Epidermal melanocyte (primary cell): ENCODE data around the gene HRG.
"Not testable (repeated sequence)": the region's sequence is repeated elsewhere in the genome, so short reads cannot be mapped to it uniquely, and the experiment has no call there.

Experiments used
- DNase-seq: peaks from one replicate; pipeline ENCODE4 v3.0.0; 2011; ENCODE audit warnings: low spot score; ENCODE audit not compliant: insufficient read length

Gene HRG

DNA sequence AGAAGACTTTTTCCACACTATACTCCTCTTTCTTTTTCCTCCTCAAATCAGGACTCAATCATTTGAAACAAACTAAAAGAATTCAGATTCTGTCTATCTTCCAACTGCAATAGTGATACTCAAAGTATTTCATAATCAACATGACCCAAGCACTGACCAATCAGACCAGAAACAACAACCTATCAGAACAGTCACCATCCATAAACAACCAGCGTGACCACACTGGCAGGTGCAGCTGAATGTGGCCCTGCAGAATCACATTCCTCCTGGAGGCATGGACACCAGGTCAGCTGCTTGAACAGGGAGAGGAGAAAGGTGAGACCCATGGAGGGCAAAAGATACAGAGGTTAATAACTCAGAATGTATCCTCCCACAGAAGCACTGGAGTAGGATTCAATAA lies 13.3 kb downstream of the HRG start:
- no peak for DNase-seq

DNA sequence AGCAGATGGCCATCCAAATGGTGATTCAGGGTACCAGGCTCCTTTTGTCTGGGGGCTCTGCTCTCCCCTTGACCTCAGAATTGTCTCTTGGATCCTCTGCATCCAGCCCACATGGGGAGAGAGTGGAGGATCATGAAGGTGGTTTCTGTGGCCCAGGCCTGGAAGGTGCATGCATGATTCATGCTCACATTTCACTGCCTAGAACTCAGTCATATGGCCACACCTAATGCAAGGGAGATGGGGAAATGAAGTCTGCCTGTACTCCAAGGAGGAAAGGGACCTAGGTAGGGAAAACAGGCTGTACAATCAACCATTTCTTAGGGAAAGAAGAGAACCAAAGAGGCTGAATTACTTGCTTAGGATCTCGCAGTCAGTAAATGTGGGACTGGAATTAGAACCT lies 15.1 kb downstream of the HRG start:
- no peak for DNase-seq

DNA sequence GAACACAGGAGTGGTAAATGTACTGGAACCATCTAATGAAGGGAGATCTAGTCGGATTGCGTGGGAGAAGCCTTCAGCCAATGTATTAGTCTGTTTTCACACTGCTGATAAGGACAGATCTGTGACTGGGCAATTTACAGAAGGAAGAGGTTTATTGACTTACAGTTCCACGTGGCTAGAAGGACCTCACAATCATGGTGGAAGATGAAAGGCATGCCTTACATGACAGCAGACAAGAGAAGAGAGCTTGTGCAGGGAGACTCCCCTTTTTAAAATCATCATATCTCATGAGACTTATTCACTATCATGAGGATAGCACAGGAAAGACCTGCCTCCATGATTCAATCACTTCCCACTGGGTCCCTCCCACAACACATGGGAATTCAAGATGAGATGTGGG lies 17.0 kb downstream of the HRG start:
- DNase-seq, result no peak

DNA sequence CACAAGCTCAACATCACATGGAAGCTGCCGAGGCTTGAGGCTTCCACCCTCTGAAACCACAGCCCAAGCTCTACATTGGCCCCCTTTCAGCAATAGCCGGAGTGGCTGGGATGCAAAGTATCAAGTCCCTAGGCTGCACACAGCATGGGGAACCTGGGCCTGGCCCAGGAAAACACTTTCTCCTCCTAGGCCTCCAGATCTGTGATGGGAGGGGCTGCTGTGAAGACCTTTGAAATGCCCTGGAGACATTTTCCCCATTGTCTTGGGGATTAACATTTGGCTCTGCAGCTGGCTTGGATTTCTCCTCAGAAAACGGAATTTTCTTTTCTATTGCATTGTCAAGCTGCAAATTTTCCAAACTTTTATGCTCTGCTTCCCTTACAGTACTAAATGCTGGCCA lies 18.2 kb downstream of the HRG start:
- no peak for DNase-seq

DNA sequence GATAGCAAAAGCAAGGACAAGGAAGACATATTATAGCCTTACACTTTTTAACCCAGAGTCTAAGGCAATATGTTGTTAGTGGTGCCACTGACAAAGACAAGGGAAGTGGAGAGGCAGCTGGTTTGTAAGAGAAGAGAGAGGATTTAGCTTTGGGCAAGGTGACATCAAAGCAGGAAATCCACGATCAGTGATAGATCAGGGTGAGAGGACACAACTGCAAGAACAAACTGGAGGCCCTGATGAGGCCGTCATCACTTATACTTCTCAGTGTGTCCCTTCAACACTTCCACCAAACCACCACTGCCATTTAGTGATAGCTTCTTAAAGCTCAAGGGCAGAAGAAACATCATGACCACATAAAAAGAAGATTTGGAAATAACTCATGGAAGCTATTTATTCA lies 20.7 kb downstream of the HRG start:
- not testable (repeated sequence) for DNase-seq

DNA sequence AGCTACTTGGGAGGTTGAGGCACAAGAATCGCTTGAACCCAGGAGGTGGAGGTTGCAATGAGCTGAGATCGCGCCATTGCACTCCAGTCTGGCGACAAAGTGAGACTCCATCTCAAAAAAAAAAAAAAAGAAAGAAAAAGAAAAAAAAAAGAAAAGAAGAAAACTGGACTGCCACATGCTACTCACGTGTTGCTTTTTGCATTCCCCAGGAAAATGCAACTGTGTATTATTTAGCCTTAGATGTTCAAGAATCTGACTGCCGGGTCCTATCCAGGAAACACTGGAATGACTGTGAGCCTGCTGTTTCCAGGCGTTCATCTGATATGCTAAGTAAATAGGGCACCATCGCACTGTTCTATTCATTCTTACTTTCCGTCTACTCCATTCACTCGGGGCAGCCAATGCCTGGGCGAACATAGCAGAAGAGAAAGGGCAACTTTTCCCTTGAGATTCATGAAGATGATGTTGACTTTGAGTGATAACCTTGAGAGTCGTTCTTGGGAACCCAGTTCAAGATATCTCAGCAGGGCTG lies 21.4 kb downstream of the HRG start:
- no peak for DNase-seq

DNA sequence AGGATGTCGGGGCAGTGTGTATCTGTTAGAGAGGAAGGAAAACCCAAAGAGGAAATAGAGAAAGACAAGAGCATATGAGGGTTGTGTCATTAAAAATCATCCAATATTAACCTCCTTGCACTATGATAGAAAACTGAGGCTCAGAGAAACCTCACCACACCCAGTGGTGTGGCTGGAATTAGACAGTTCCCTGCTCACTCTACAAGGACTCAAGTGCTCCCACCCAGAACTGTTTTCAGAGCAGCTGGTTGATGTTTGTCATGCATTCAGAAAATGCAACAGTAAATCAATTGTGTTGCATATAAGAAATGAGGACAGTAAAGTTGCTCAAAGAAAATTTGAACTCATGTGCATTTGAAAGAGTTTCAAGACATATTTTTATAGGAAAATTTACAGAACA lies 24.5 kb downstream of the HRG start:
- not testable (repeated sequence) for DNase-seq

DNA sequence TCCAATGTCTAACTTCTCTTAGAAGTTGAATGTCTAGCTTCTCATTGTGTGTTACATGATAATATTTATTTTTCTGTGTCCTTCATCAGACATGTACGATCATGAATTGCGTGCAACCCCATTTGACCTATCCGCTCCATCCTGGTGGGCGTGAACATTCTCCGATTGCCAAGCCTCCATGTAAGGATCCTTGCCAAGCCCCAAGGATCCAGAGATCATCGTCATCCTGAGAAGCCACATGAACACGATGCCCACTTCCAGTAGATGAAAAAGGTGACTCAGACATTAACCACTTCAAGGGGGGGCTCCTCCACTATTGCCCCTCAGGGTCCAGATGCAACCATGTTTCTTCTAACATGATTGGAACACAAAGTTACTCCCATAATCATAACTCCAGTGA lies 25.9 kb downstream of the HRG start:
- DNase-seq, result no peak

DNA sequence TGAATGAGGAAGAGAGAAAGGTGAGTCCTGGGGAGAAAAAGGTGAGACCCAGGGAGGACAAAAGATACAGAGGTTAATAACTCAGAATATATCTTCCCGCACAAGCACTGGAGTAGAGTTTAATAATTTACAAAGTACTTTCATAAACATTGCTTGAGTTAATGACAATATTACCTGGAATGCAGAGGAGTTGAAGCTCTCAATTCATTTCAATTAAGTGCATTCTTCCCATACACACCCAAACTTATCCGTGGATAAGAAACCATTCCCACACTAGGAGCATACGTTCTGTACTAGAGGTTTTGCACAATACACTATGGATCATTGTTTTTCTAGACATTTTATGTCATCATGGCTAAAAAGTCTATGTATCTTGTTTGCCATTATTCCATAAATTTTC lies 28.0 kb downstream of the HRG start:
- no peak for DNase-seq

DNA sequence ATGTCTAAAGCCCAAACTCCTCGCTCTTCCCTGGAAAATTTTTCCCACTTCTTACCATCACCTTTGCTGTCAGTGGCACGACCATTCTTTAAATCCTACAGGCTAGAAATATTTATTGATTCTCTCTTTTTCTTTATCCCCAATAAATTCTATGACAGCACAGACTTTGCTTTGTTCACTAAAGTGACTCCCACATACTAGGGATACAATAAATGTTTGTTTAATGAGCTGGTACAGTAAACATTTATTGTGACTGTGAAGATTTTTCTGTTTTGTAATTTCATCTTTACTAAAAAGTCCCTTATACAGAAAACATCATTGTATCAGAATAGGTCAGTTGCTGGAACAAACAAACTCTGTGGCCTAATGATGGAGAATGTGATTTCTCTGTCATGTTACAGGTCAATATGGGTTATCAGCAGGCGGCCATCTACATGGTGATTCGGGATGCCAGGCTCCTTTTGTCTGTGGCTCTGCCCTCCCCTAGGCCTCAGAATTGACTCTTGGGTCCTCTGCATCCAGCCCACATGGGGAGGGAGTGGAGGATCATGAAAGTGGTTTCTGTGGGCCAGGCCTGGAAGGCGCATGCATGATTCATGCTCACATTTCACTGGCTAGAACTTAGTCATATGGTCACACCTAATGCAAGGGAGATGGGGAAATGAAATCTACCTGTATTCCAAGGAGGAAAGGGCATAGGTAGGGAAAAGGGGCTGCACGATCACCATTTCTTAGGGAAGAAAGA lies 28.6 kb downstream of the HRG start:
- no peak for DNase-seq

DNA sequence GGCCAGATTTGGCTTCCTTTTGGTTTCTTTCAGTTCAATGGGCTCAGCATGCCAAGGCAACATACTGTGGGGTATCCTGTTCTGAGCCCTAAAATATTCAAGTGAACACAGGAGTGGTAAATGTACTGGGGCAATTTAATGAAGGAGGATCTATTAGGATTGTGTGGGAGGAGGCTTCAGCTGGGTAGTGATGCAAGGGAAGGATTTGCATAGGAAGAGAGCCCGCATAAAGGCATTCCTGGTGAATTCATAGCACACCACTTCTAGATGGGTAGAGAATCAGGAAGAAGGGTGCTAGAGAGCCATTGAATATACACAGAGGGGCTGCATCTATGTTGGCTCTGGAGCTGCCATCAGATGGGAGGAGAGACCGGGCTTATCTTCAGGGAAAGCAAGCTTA lies 30.7 kb downstream of the HRG start:
- no peak for DNase-seq

DNA sequence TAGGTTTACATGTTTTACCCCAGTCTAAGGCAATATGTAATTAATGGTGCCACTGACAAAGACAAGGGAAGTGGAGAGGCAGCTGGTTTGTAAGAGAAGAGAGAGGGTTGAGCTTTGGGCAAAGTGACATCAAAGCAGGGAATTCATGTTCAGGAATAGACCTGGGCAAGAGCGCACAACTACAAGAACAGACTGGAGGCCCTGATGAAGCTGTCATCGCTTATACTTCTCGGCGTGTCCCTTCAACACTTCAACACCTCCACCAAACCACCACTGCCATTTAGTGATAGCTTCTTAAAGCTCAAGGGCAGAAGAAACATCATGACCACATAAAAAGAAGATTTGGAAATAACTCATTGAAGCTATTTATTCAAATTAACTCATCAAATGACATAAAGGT lies 31.7 kb downstream of the HRG start:
- no peak for DNase-seq

DNA sequence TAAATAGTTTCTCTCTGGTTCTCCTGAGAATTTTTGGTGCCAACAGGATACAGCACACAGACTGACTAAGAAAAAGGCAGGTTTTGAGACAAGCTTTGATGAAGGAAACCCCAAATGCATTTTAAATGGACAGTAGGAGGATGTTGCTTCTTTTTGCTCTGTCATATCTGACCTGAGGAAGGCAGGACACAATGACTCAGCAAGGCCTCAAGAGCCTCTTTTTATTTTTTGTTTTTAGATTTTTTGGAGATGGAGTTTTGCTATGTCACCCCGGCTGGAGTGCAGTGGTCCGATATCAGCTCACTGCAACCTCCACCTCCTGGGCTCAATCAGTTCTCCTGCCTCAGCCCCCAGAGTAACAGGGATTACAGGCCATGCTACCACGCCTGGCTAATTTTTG lies 34.5 kb downstream of the HRG start:
- no peak for DNase-seq

DNA sequence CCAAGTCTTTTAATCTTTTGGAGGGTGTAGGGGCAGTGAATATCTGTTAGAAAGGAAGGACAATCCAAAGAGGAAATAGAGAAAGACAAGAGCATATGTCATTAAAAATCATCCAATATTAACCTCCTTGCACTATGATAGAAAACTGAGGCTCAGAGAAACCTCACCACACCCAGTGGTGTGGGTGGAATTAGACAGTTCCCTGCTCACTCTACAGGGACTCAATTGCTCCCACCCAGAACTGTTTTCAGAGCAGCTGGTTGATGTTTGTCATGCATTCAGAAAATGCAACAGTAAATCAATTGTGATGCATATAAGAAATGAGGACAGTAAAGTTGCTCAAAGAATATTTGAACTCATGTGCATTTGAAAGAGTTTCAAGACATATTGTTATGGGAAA lies 36.6 kb downstream of the HRG start:
- not testable (repeated sequence) for DNase-seq

DNA sequence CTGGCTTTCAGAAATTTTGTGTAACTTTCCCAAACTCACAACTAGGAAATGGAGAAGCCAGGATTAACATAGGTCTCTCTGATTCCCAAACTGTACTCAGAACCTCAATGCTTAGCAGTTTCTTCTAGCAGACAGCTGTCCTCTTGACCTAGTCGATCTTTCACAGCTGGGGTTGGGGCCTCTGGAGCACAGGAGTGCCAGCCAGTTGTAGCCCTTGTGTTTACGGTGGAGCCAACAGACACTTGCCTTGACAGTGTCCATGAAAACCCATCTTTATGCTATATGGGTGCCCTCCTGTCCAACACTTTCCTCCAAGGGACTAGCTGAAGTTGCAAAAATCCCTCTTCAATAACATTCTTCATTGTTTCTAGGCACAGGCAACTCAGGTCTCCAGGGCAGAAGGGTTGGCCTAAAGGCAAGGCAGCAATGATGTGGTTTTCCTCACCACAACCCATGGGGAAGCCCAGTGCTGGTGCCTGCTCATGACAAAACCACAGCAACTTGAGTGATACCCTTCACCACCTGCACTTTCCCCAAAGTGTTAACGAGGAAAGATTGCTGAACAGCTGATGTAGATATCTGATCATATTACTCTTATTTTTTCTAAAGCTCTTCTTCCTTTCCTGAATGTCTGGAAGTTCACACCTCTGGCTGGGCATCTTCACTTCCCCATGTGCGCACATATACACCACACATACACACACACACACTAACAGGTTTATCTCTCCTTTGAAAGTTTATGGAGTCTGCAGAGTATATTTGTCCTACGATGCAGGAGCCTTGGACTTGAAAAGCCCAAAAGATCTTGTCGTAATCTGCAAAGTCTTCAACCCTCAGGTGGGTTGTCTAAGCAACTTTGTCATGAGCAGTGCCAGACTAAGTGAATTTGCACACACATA lies 40.3 kb downstream of the HRG start:
- no peak for DNase-seq

DNA sequence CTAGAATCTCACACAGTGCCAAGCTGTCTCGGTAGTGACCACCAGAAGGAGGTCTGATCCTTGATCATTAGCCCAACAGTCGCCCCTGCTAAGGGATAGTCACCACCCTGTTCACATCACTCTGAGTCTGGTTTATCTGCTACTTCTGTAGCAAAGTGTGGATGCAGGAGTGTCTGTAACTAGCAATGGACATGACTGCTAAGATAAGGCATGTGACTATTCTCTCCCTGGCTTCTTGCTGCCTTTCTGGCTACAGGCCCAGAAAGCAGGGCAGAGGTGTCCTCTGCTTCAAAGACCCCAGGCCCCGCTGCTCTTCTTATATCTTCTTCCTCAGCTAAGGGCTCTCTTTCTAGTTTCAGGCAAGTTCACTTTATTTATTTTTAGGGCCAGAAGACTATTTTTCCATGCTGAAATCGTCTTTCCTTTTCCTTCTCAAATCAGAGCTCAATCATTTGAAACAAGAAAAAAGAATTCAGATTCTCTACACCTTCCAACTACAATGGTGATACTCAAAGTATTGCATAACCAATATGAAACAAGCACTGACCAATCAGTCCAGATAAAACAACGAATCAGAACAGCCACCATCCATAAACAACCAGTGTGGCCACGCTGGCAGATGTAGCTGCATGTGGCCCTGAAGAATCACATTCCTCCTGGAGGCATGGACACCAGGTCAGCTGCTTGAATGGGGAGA lies 43.3 kb downstream of the HRG start:
- no peak for DNase-seq

DNA sequence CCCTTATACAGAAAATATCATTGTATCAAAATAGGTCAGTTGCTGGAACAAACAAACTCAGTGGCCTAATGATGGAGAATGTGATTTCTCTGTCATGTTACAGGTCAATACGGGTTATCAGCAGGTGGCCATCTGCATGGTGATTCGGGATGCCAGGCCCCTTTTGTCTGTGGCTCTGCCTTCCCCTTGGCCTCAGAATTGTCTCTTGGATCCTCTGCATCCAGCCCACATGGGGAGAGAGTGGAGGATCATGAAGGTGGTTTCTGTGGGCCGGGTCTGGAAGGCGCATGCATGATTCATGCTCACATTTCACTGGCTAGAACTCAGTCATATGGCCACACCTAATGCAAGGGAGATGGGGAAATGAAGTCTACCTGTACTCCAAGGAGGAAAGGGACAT lies 44.9 kb downstream of the HRG start:
- DNase-seq, result not testable (repeated sequence)

DNA sequence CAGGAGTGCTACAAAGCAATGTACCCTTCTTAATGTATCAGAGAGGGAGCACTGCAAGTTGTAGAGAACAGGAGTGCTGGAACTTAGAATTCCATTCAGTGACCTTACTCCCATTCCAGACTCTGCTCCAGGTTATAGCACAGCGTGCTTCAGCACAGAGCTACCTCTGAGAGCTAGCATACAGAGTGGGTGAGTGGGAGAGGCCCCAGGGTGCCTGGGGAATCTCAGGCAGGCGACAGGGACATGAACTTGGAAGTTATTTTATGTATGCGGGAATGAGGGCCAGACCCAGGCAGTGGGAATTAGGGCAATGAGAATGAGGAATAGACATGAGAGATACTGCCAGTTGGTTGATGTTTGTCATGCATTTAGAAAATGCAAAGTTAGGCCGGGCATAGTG lies 47.7 kb downstream of the HRG start:
- DNase-seq, result no peak

DNA sequence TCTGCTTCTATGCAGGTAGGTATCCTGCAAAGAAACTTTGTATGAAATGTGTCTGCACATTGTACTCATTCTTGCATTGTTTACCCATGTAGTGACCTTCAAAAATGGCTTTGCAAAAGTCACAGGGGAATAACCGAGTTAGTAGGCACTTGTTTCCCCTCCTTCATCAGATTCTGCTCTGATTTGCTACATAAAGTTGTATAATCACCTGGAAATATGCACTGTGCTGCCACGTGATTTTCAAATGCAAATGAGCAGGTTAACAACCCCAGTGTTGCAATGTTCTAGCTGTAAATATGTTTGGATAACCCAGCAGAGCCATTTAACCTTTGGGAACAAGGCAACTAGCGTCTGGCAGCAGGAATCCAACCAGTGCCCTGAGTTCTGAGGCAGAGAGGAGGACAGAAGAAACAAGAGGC lies 51.2 kb downstream of the HRG start, which contains the start of gene KNG1:
KNG1 (plus strand) TSS at position 321 of the 419 bp plus-strand sequence. CDS start 184 bp downstream, outside the sequence.
- no peak for DNase-seq

DNA sequence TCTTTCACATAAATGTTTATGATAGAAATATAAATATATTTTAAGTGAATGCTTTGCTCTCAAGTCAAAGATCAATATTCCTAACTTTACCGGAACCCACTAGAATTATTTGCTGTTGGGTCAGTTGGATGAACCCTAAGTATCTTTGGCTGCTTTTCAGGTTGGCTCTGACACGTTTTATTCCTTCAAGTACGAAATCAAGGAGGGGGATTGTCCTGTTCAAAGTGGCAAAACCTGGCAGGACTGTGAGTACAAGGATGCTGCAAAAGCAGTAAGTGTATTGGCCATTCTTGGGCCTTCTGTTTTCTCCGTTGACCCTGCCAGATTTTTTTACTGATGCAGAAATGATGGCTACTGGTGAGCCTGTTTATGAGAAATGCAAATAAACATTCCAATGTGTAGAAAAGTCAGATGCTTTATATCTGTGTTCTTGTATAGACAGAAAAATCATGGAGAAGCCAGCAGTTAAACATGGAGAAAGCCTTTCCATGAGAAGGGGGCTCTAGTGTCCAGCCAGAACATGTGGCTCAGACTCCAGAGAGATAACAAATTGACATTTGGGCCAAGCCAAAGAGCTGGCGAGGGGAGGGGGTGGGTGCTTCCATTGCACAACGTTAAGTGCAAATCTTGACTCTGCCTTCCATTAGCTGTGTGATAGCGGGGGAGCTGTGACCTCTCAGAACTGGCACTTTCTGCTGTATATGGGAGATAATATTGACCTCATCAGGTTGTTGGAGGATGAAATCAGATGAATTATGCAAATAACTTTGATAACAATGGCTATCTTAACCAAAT lies 54.3 kb downstream of the HRG start:
- DNase-seq, result no peak

DNA sequence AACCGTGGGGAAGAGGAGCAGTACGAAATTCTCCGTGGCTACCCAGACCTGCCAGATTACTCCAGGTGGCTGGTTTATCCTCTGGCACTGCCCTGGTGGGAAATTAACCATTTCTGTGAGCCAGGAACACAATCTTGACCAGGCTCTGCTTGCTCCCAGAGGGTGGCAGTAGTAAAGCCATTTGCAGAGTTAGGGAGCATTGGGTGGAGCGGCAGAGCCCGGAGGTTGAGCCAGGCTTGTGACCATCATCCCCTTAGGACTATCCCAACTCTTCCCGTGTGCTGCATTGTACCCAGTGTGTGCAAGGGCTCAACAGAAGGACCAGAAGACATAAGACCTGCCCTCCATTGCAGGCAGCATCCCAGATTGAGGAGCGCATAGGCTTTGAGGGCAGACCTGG lies 56.6 kb downstream of the HRG start:
- no peak for DNase-seq
